Liver (tissue), 9 donors: Measurements from ENCODE around the gene ZIK1. TPM values are rescaled to one million over a fixed set of nuclear protein-coding genes. Genes with fewer than 3 reads are reported as not detected.

Experiments
- DNase-seq: peaks from one replicate; pipeline ENCODE4 v3.0.0-alpha.2; 2017; ENCODE audit warnings: low spot score
- H3K27ac ChIP-seq, 2 donors: one replicate each; pipeline ENCODE4 v1.7.0; 2013; ENCODE audit warnings: inconsistent platforms in 2 of 2, low read length in 2 of 2, control low read depth in 1 of 2, low read depth in 1 of 2, mild to moderate bottlenecking in 1 of 2
- H3K27me3 ChIP-seq, 4 donors: one replicate each; pipeline versions ENCODE4 v1.6.1 to v1.7.0; 2013; ENCODE audit warnings: low read length in 3 of 4, inconsistent platforms in 1 of 4, mild to moderate bottlenecking in 1 of 4, moderate library complexity in 1 of 4; ENCODE audit not compliant: control insufficient read depth in 4 of 4, insufficient read depth in 4 of 4
- H3K36me3 ChIP-seq, 4 donors: one replicate each; pipeline versions ENCODE4 v1.6.1 to v1.7.0; 2013; ENCODE audit warnings: low read length in 3 of 4, mild to moderate bottlenecking in 3 of 4, low read depth in 1 of 4, moderate library complexity in 1 of 4; ENCODE audit not compliant: control insufficient read depth in 4 of 4, insufficient read depth in 3 of 4
- H3K4me1 ChIP-seq, 4 donors: one replicate each; pipeline versions ENCODE4 v1.6.1 to v1.7.0; 2013; ENCODE audit warnings: low read length in 3 of 4, mild to moderate bottlenecking in 3 of 4, moderate library complexity in 1 of 4; ENCODE audit not compliant: control insufficient read depth in 4 of 4, insufficient read depth in 4 of 4
- H3K4me3 ChIP-seq, 3 donors: one replicate each; pipeline versions ENCODE4 v1.6.1 to v1.7.0; 2013; ENCODE audit warnings: low read length in 3 of 3, control low read depth in 1 of 3, low read depth in 1 of 3, mild to moderate bottlenecking in 1 of 3
- H3K9ac ChIP-seq, 2 donors: one replicate each; pipeline ENCODE4 v1.7.0; 2013; ENCODE audit warnings: low read length in 2 of 2, mild to moderate bottlenecking in 2 of 2, moderate library complexity in 2 of 2, control low read depth in 1 of 2, low read depth in 1 of 2
- H3K9me3 ChIP-seq, 4 donors: one replicate each; pipeline versions ENCODE4 v1.6.1 to v1.7.0; 2013; ENCODE audit warnings: low read length in 3 of 4; ENCODE audit not compliant: control insufficient read depth in 4 of 4
- EGR1 ChIP-seq, 2 donors: IDR thresholded peaks; 2 replicates each; pipeline ENCODE4 v1.6.1; 2016 to 2018; ENCODE audit warnings: antibody characterized with exemption in 2 of 2, low read depth in 2 of 2
- FOXA1 ChIP-seq: IDR thresholded peaks from 2 replicates; pipeline ENCODE4 v1.6.1; 2016; ENCODE audit warnings: antibody characterized with exemption
- FOXA2 ChIP-seq: IDR thresholded peaks from 2 replicates; pipeline ENCODE4 v1.6.1; 2016; ENCODE audit warnings: antibody characterized with exemption
- GABPA ChIP-seq, 2 donors: IDR thresholded peaks in 1 of 2; conservative IDR thresholded peaks in 1 of 2; 2 replicates each; pipeline ENCODE4 v1.6.1; 2016; ENCODE audit warnings: antibody characterized with exemption in 2 of 2, mild to moderate bottlenecking in 1 of 2, moderate library complexity in 1 of 2
- HNF4A ChIP-seq, 2 donors: conservative IDR thresholded peaks; 2 replicates each; pipeline ENCODE4 v1.6.1; 2016; ENCODE audit warnings: antibody characterized with exemption in 2 of 2, mild to moderate bottlenecking in 2 of 2
- HNF4G ChIP-seq: IDR thresholded peaks from 2 replicates; pipeline ENCODE4 v1.6.1; 2016; ENCODE audit warnings: antibody characterized with exemption
- JUND ChIP-seq, 2 donors: IDR thresholded peaks; 2 replicates each; pipeline ENCODE4 v1.6.1; 2016; ENCODE audit warnings: antibody characterized with exemption in 2 of 2
- NR2F2 ChIP-seq: IDR thresholded peaks from 2 replicates; pipeline ENCODE4 v1.6.1; 2016; ENCODE audit warnings: antibody characterized with exemption
- RAD21 ChIP-seq, 2 donors: IDR thresholded peaks; 2 replicates each; pipeline ENCODE4 v1.6.1; 2016; ENCODE audit warnings: antibody characterized with exemption in 2 of 2, mild to moderate bottlenecking in 2 of 2
- RXRA ChIP-seq, 2 donors: IDR thresholded peaks; 2 replicates each; pipeline ENCODE4 v1.6.1; 2017 to 2018; ENCODE audit warnings: antibody characterized with exemption in 2 of 2, mild to moderate bottlenecking in 1 of 2
- SP1 ChIP-seq: IDR thresholded peaks from 2 replicates; pipeline ENCODE4 v1.6.1; 2018; ENCODE audit warnings: antibody characterized with exemption, mild to moderate bottlenecking
- TAF1 ChIP-seq: conservative IDR thresholded peaks from 2 replicates; pipeline ENCODE4 v1.6.1; 2016; ENCODE audit warnings: antibody characterized with exemption, mild to moderate bottlenecking
- YY1 ChIP-seq: IDR thresholded peaks from 2 replicates; pipeline ENCODE4 v1.6.1; 2016; ENCODE audit warnings: antibody characterized with exemption, mild to moderate bottlenecking
- WGBS: extraction: QIAGEN DNeasy Blood & Tissue Kit; methylation state at CpG from one replicate; pipeline ENCODE4 v1.1.7; 2013; 5-methylcytosine and 5-hydroxymethylcytosine counted together
- polyA plus RNA-seq, 2 donors: library from polyadenylated mRNA; stranded (reverse) in 1 of 2; unstranded in 1 of 2; fragments of 200-250 nt in 1 of 2; fragments of >200 nt in 1 of 2; fragmentation: Nextera tagmentation in 1 of 2; extraction: Ambion mirVana in 1 of 2; gene quantifications; one replicate each; pipeline versions ENCODE4 v1.2.1 to v1.2.3, GENCODE V29; 2013 to 2015
- total RNA-seq, 2 donors: library from RNA; depleted of rRNA; stranded (reverse); fragments of >200 nt; gene quantifications; one replicate each; pipeline ENCODE4 v1.2.3, GENCODE V29; 2014
- TF ChIP-seq, protein P1 (sequence below): IDR thresholded peaks from 2 replicates; pipeline ENCODE4 v1.6.1; 2016; ENCODE audit warnings: antibody characterized with exemption
- TF ChIP-seq, protein P2 (sequence below): IDR thresholded peaks from 2 replicates; pipeline ENCODE4 v1.6.1; 2016; ENCODE audit warnings: antibody characterized with exemption
- TF ChIP-seq, protein P3 (sequence below): IDR thresholded peaks from 2 replicates; pipeline ENCODE4 v1.6.1; 2016; ENCODE audit warnings: antibody characterized with exemption
- TF ChIP-seq, protein P4 (sequence below): fragments of 150-350 bp; IDR thresholded peaks from 2 replicates; pipeline ENCODE4 v1.5.1; 2017; ENCODE audit warnings: improper control_type of control experiment, low read depth, low read length; ENCODE audit not compliant: missing input control
- donor health status: healthy.
- donor health status: healthy.
- donor health status: healthy.
- donor health status: healthy.
- donor health status: healthy.

The ZIK1 gene
- total and polyA plus RNA-seq, 4 donors = 0.29 to 8.6 (median 0.88) TPM

DNA sequence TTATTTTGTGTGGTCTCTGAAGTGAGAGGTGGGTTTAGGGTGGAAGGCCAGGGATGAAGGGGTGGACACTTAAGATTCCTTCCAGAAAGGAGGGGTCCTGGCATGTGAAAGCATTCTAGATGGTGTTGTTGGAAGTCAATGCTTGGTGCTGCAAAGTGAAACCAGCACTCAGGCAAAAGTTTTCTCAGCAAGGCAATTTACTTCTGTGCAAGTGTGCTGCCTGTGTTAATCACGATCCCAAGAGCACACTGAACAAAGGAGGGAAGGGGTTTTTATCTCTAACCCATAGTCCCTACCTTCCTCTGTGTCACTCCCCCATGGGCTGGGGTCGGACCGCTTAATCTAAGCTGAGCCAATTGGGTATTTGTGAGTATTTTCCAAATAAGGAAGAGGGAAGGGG, 31.4 kb downstream of the ZIK1 start:
- peak; percentile 12 for DNase-seq
- WGBS = 97% methylated on average over 3 of the region's 3 CpGs
- Histone ChIP-seq H3K27me3 (no peaks in the 10 kb centered on the region), H3K36me3 (peaks cover 8 to 50% (median 46%) of the 10 kb centered on the region in 4 donors), H3K27ac (no peak overlapping the region), H3K4me3 (peak overlapping the region; percentile 81 to 98 (median 90)), H3K9ac (no peak overlapping the region), H3K9me3 (peaks cover 41 to 68% (median 57%) of the 10 kb centered on the region in 4 donors), H3K4me1 (peaks cover 3 to 13% (median 8%) of the 10 kb centered on the region in 4 donors)
- TF ChIP-seq, protein P1, sequence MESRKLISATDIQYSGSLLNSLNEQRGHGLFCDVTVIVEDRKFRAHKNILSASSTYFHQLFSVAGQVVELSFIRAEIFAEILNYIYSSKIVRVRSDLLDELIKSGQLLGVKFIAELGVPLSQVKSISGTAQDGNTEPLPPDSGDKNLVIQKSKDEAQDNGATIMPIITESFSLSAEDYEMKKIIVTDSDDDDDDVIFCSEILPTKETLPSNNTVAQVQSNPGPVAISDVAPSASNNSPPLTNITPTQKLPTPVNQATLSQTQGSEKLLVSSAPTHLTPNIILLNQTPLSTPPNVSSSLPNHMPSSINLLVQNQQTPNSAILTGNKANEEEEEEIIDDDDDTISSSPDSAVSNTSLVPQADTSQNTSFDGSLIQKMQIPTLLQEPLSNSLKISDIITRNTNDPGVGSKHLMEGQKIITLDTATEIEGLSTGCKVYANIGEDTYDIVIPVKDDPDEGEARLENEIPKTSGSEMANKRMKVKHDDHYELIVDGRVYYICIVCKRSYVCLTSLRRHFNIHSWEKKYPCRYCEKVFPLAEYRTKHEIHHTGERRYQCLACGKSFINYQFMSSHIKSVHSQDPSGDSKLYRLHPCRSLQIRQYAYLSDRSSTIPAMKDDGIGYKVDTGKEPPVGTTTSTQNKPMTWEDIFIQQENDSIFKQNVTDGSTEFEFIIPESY = no peak
- no peak for TF ChIP-seq NR2F2
- no peak for TF ChIP-seq GABPA (IDR thresholded peaks at IDR 0.05 in 1 of 2, conservative IDR thresholded peaks at IDR 0.05 in 1 of 2)

DNA sequence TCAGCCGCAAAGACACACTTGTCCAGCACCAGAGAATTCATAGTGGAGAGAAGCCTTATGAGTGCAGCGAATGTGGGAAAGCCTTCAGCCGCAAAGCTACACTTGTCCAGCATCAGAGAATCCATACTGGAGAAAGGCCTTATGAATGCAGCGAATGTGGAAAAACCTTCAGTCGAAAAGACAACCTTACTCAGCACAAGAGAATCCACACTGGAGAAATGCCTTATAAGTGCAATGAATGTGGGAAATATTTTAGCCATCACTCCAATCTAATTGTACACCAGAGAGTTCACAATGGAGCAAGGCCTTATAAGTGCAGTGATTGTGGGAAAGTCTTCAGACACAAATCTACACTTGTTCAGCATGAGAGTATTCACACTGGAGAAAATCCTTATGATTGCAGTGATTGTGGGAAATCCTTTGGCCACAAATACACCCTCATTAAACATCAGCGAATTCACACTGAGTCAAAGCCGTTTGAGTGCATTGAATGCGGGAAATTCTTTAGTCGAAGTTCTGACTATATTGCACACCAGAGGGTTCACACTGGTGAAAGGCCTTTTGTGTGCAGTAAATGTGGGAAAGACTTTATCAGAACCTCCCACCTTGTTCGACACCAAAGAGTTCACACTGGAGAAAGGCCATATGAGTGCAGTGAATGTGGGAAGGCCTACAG, 36.9 kb downstream of the ZIK1 start:
- Histone ChIP-seq H3K27me3 (no peaks in the 10 kb centered on the region), H3K9ac (no peak overlapping the region), H3K4me3 (peak overlapping the region in 2 of 3 donors; percentile 70 to 98), H3K4me1 (no peaks in the 10 kb centered on the region), H3K36me3 (peaks cover 8 to 83% (median 80%) of the 10 kb centered on the region in 4 donors), H3K9me3 (peaks cover 68 to 98% (median 87%) of the 10 kb centered on the region in 4 donors), H3K27ac (no peak overlapping the region)
- 98% methylated on average over 10 of the region's 10 CpGs for WGBS
- peak; percentile 26 for DNase-seq
- TF ChIP-seq, protein P2, sequence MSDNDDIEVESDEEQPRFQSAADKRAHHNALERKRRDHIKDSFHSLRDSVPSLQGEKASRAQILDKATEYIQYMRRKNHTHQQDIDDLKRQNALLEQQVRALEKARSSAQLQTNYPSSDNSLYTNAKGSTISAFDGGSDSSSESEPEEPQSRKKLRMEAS = no peak
- TF ChIP-seq, protein P3, sequence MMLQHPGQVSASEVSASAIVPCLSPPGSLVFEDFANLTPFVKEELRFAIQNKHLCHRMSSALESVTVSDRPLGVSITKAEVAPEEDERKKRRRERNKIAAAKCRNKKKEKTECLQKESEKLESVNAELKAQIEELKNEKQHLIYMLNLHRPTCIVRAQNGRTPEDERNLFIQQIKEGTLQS = no peak

DNA sequence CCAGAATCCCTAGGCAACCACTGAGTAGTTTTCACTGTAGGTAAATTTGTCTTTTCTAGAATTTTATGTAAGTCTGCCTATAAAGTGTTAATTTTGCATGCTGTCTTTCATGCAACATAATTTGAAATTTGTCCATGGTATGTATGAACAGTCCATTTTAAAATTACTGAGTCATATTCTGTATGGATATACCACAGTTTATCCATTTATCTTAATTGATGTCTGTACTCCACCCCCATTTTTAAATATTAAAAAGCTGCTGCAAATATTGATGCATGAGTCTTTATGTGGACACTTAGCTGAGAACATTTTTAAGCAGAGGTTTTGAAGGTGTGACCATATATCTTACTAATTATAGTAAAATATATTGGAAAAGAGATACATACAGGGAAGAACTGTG, 39.1 kb downstream of the ZIK1 start:
- Histone ChIP-seq H3K4me1 (no peaks in the 10 kb centered on the region), H3K27me3 (no peaks in the 10 kb centered on the region), H3K4me3 (peak overlapping the region in 1 of 3 donors; percentile 47), H3K27ac (no peak overlapping the region), H3K9me3 (peaks cover 59 to 88% (median 70%) of the 10 kb centered on the region in 4 donors), H3K9ac (no peak overlapping the region), H3K36me3 (peaks cover 6 to 61% (median 57%) of the 10 kb centered on the region in 4 donors)
- TF ChIP-seq SP1 (no peak), JUND (IDR thresholded peaks at IDR 0.05) (no peak), GABPA (IDR thresholded peaks at IDR 0.05 in 1 of 2, conservative IDR thresholded peaks at IDR 0.05 in 1 of 2) (no peak), FOXA1 (no peak), HNF4G (no peak), FOXA2 (no peak), TAF1 (no peak), HNF4A (conservative IDR thresholded peaks at IDR 0.05) (no peak), EGR1 (IDR thresholded peaks at IDR 0.05; ENCODE audit: low read depth in 2 of 2) (no peak), YY1 (no peak), RAD21 (IDR thresholded peaks at IDR 0.05) (no peak), RXRA (IDR thresholded peaks at IDR 0.05) (no peak)
- TF ChIP-seq, protein P4, sequence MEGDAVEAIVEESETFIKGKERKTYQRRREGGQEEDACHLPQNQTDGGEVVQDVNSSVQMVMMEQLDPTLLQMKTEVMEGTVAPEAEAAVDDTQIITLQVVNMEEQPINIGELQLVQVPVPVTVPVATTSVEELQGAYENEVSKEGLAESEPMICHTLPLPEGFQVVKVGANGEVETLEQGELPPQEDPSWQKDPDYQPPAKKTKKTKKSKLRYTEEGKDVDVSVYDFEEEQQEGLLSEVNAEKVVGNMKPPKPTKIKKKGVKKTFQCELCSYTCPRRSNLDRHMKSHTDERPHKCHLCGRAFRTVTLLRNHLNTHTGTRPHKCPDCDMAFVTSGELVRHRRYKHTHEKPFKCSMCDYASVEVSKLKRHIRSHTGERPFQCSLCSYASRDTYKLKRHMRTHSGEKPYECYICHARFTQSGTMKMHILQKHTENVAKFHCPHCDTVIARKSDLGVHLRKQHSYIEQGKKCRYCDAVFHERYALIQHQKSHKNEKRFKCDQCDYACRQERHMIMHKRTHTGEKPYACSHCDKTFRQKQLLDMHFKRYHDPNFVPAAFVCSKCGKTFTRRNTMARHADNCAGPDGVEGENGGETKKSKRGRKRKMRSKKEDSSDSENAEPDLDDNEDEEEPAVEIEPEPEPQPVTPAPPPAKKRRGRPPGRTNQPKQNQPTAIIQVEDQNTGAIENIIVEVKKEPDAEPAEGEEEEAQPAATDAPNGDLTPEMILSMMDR = no peak
- TF ChIP-seq, protein P2 = no peak
- TF ChIP-seq, protein P1 = no peak
- TF ChIP-seq, protein P3 = no peak
- DNase-seq = no peak
